GM21528 (cell line): ENCODE results near the gene EXD3.

Source experiments
- ATAC-seq: cut with Tn5 transposase; IDR thresholded peaks from one replicate; pipeline ENCODE4 v1.9.1; 2021; ENCODE audit warnings: mild to moderate bottlenecking, moderate library complexity; ENCODE audit not compliant: unreplicated experiment, low FRiP score

EXD3 gene

DNA sequence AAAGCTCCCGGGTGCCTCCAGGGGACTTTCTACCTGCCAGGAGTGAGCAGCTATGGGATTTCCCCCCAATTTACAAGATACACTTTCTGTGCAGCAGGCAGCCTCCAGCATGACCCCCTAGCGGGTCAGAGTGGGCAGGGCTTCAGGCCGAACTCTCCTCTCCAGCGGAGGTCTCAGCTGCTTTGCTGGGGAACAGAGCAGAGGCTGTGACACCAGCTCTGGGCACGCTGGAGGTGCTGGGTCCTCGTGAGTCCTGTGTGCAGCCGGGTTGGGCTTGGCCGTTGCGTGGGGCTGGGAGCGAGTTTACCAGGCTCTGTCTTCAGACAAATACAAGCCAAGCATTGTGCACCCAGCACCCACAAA lies 123.8 kb downstream of the EXD3 start:
- ATAC-seq, result no peak

DNA sequence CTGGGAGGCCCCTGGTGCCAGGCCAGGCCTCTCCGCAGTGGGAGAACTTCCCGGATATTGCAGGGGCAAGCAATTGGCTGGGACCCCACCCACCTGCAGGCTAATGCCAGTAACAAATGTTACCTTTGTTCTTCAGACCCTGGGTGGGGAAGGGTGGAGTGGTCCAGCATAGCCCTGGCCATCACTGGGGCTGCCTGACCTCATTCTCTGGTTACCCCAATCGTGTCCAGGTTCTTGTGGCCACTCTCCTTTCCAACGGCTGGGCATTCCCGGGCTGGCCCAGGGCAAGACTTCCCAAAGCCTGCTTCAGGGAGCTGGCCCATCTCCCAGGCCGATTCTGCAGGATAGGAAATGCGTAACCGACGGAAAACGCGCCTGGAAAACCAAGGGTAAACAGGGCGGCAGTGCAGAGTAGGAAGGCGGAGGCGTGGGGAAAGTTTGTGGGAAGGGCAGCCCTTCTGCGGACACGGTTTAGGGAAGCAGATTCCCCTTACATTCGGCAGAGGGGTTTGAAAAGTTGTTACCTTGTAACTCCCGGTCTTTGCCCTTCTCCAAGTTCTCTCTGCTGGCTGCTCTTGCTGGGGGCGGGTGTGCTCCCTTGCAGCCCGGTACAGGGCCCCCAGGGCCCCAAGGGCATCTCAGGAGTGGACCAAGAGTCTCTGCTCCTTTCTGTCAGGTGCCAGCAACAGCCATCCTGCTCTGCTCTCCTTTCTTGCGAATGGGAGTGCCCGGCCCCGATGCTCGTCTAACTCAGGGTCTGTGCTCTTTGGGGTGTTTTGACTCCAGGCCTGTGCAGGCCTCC lies 124.4 kb downstream of the EXD3 start:
- no peak for ATAC-seq

DNA sequence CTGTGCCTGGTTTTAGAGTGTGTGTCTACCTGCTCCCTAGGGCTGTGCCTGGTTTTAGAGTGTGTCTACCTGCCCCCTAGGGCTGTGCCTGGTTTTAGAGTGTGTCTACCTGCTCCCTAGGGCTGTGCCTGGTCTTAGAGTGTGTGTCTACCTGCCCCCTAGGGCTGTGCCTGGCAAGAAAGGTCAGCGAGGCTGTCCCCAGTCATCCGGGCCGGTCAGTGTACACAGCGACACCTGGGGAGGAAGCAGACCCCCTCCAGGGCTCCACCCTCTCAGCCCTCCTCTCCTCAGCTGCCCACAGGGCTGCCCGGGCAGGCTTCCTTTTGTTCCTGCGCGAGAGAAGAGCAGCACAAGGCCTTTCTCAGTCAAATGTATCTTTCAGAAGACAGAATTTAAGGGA lies 125.0 kb downstream of the EXD3 start:
- ATAC-seq, result no peak

DNA sequence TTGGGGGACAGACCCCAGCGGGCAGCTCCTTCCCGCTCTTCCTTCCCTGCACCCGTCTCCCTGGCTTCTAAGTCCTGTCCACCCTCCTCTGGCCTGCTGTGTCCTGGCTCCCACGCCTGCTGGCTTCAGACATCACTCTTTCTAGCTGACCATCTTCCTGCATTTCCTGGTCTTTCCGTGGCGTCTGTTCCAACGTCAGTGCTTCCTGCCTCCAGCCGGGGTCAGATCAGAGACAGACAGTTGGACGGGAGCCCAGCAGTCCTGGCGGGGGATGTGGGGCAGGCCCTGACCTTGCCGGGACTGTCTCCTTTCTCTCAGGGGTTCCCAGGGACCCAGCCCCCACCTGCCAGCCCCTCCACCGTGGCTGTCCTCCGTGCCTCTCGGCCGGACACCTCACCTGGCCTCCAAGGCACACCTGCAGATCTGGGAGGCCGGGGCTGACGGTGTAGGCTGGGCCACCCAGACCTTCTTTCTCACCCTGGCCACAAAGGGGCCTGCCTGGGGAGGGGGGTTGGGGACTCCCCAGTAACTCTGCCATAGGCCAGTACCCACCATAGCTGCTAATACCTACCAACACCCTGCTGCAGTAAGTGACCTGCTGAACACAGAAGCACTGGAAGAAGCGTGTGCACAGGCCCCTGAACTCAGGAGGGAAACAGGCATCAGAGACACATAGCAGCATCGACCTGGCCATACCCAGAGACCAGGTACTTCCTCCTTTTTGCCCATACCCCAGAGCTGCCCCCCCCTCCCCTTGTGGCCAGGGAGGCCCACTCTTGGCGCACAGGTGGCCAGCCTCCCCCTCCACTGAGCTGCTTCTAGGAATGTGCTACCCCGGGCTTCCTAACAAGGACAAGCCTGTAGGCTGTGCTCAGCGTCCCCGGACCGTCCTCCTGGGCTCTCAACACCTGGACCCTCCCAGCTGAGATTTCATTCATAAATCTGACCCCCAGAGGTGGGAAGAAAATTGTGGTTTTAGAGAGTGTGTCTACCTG lies 126.0 kb downstream of the EXD3 start:
- no peak for ATAC-seq

DNA sequence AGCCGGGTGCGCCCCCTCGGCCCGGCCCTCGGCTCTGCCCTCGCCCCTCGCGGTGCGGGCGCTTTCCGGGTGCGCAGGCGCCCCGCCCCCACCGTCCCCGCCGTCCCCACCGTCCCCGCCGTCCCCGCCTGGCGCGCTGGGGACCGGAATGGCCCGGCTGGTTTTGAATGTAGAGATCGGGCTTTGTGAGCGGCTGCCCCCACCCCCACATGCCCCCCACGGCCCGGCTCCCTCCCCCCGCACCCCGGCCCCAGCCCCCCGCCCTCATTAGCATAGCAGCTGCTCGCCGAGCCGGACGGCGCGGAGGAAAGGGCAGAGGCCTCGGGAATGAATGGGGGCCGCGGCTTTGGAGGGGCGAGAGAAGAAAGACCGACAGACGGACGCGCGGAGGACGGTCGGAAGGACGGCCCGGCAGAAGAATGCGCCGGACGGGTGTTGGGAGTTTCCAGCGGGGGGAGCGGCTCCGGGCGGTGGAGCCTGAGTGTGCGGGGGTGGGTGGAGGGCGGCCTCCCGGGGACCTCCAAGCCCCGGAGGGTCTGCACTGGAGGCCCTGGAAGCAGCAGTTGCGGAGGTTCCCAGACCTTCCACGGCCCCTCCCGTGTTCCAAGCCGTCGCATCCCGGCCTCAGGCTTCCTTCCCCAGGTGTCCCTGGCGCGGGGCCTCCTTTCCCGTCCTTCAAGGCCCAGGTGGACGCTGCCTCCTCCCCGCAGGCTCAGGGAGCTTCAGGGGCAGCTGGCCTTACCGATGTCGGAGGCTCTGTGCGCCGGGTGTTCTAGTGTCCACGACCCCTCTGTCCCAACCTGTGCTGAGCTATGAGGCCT lies 126.9 kb downstream of the EXD3 start:
- ATAC-seq, result no peak

DNA sequence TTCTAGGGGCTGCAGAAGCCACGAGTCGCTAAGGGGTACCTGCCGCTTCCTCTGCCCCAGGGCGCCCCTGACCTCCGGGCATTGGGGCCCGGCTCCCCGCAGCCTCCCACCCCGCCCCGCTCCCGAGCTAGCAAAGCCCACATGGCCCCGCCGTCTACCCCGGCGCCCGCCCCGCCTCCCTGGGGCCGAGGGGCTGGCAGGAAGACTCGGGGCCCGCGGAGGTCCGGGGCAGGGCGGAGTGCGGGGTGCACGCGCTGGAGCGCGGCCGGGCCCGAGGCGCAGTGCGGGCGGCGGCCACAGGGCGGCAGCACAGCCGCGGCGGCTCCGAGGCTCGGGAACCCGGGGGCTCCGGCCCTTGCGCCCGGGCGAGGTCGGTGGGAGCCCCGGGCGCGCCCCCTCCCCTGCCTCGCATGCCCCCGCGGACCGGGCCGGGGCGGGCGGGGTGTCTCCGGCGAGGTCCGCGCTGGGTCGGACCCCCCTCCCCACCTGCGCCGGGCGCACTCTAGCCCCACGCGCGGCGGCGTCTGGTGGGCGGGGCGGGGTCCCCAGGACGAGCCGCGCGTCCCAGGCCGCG lies 127.6 kb downstream of the EXD3 start:
- ATAC-seq, result no peak

DNA sequence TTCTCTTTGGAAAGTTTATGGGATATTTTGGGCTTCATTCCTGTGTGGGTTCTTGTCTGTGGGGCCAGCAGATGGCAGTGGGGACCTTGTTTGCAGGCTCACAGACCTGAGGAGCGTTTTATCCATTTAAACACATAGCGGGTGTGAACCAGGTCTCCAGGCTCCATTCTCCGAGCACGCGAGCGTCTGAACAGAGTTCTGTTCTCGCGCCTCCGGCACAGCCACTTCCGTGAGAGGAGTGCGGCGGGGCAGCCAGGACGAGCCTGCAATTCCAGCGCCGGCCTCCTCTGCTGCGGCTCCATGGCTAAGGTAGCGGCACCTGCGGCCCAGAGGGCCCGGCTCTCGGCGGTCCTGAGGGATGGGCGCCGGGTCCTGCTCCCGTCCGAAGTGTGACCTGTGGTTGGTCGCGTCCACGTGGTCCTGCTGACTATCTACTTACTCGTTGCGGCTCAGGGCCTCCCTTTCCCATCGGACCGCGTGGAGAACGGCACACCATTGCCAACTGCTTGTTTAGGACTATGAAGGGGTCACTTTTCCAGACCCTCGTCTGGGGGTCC lies 128.2 kb downstream of the EXD3 start:
- no peak for ATAC-seq

DNA sequence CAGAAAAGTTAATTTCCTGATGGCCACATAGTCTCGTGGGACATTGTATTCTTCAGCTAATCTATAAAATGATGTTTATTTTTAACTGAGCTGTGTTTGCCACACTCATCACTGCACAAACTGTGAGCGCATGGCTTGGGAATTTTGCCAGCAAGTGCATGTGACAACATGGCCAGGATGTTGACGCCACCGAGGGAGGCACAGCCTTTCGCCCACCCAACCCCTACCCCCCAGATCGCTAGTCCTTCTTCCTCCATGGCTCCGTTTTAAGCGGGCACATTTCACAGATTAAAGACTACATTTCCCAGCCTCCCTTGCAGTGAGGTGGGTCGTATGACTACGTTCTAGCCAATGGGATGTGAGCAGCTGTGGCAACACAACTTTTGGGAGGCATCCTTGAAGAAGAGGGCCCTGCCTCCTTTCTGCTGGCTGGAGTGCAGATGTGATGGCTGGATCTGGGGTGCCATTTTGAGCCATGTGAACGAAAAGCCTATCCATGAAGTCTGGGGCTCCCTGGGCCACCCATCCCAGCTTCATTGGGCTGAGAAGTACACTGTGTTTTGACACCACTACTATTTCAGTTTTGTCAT lies 128.8 kb downstream of the EXD3 start:
- no peak for ATAC-seq

DNA sequence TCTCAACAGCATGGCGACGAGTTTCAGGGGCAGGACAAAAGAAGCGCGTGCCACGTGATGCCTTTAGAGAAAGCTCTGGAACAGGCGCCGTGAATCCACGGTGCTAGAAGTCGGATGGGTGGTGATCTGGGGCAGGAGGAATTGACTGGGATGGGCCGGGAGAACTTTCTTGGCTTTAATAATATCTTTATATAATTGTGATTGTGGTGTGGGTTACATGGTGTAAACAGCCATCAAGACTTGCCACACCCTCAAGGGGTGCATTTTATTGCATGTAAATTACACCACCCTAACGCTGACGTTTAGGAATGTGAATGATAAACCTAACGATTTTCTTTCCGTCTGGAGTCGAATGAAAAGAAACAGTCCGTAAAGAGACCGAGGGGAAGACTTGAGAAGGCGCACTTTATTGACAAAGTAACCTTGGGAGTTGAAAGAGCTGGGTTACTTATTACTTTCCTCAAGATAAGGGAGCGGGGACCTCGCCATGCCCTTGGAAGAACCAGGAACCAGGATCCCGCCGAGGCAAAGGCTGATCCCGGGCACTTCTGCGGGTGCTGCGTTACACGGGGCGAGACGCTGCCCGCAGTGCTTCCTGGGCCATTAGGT lies 129.4 kb downstream of the EXD3 start:
- no peak for ATAC-seq

DNA sequence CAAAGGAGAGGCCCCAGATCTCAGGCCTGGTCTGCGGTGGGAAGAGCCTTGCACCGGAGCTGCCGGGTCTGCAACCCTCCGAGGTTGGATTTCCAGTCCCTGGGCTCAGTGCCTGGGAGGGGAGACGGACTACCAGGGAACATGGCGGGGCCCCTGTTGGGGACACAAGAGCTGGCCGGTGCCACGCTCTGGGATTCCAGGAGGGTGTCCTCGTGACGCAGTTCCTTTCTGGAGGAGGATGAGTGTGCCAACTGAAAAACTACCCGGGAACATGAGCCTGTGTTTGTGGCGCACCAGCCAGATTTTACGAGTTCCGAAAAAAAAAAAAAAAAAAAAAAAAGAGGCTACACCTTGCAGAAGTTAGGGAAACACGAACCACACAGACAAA lies 129.9 kb downstream of the EXD3 start:
- ATAC-seq, result no peak

DNA sequence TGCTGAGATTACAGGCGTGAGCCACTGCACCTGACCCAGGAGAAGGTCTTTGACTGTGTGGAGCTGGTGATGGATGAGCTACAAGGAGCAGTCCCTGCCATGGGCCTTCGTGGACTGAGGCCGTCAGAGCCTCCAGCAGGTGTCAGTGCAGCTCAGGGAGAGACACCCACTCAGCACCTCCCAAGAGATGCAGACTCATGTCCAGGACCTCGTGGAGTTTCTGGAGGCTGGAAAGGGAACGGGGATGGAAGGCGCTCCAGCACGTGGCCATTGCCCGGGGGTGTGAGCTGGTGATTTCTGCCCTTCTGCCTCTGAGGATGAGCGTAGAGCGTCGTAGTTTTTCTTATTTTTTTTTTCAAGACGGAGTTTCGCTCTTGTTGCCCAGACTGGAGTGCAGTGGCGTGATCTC lies 136.0 kb downstream of the EXD3 start:
- no peak for ATAC-seq

DNA sequence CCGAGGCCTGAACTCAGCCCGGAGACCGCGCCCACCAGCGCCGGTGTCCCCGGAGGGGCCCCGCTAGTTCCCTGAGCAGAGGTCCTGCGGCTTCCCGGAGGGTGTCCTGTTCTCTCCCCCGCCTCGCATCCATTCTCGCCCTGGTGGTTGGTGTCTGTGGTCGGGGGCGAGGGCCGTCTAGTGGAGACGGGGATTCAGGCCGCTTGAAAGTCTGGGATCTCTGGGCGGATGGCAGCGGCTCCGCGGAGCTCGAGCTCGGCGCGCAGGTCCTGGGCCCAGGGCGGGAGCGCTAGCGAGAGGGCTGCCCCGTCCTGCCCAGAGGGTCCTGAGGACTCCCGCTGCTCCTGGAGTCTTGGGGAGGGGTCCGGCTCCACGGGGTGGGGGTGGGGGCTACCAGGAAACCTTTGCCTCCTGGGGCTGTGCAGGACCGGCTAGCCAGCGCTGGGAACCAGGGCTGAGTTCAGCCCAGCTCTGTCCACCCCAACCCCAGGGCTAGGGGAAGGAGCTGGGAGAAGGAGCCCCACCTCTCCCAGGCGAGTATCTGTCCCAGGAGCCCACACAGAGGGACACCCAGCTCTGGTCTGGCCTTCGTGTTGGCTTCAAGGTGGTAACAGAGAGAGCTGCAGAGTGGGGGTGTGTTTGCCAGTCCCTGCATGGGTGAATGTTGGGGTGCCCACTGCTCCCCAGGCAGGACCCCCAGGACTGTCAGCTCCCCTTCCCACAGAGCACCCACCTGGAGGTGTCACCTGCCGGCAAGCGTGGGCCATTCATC lies 141.4 kb downstream of the EXD3 start:
- ATAC-seq, result no peak

DNA sequence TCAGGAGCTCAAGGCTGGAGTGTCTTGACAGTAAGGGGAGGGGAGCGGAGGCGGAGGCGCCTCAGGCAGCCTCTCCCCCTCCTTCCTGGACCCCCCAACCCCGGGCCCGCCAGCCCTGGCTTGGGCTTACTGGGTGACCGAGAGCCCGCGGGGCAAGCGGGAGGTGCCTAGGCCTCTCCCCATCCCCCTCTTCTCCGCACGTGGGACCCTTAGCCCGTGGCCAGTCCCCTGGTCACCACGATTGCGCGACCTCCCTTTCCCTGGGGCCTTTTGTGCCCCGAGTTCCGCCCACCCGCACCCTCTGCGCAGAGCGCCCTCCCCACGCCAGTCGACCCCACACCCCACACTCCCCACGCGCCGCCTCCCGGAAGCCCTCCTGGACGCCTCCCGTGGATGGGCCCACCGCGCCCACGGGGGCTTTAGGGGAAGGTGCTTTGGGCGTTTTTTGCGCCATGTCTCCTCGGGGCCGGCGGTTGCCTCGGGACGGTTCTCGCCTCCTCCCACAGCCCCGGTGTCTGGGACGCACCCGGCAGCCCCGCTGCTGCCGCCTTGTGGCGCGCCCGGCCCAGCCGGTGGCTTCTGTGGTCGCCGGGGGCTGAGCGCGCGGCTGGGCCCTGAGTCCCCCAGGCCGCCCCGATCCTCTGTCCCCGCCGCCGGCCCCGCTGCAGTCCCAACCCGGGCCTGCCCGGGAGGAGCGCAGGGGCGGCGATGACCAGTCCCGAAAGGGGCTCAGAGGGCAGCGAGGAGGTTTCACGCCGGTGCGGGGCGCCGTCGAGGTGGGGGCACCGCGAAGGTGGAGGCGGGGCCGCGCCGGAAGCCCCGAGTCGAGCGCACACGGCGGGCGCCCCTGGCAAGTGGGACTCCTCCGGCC lies 142.3 kb downstream of the EXD3 start:
- ATAC-seq, result no peak

DNA sequence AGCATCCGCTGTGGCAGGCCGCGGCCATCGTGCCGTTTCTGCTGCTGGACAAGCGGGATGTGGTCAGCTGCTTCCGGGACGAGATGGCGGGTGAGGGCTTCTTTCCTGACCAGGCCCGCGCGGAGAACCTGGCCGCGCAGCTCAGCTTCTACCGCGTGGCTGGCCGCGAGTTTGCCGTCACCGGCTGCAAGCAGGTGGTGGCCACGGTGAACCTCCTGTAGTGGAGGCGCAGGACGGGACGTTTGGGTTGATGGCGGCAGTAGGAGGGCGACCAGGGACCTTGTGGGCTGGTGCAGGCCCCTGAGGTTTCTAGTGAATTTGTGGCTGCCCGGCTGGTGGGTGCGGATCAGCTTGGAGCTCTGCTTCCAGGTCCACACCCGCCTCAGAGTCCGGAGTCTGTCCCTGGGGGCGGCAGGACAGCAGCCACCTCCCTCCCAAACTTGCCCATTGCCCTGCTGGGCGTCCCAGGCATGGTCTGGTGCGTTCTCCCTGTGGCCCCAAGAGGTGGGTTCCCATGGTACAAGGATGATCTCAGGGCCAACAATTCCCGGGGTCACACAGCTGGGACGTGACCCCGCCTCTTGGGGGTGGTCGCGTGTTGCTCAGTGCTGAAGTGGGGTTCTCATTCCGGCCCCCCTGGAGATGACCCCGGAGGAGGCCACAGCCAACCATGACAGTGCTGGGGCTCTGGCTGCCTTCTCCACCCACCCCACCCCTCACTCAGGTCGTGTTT lies 143.1 kb downstream of the EXD3 start:
- no peak for ATAC-seq

DNA sequence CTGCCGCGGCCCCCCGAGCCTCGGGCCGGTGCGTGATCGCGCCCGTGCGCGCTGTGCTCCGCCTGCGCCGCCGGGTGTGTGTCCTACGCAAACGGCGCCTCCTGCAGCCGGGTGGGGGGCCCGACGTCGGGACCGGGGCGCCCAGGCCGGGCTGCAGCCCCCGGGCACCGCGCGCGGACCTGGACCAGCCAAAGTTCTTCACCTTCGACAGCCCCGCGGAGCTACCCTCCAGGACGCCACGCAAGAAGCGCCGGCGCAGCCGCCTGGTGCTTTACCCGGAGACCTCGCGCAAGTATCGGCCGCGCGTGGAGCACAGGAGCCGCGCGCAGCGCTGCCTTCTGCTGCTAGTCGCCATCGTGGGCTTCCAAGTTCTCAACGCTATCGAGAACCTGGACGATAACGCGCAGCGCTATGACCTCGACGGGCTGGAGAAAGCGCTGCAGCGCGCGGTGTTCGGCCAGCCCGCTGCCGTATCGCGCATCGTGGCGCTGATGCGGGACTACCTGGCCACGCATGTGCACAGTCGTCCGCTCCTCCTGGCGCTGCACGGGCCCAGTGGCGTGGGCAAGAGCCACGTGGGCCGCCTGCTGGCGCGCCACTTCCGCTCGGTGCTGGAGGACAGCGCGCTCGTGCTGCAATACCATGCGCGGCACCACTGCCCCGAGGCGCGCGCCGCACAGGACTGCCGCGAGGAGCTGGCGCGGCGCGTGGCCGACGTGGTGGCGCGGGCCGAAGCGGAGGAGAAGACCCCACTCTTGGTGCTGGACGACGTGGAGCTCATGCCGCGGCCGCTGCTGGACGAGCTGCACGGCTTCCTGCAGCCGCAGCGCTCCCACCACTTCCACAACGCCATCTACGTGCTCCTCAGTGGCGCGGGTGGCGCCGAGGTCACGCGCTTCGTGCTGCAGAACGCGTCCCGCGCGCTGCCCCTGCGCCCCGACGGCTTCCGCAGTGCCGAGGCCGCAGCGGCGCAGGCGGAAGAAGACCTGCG lies 143.9 kb downstream of the EXD3 start:
- no peak for ATAC-seq
